Iris pigment epithelial cell (primary cell): ENCODE data around the gene ARL15.
A peak's percentile ranks its signal among the peaks of the same experiment; 100 is the strongest.
"Not testable (repeated sequence)": the region's sequence is repeated elsewhere in the genome, so short reads cannot be mapped to it uniquely, and the experiment has no call there.

Experiments used
- DNase-seq: peaks from one replicate; pipeline ENCODE4 v3.0.0-alpha.2; 2011; ENCODE audit warnings: low read depth

Gene ARL15

GRCh38 chr5:54310433-54311175 is at the start of gene ARL15:
TSS of gene ARL15 (minus strand) at chr5:54310573.
- peak; percentile 98 for DNase-seq

- peak; percentile 61 for DNase-seq
These were observed 49.7 kb upstream of the ARL15 start for GRCh38 chr5:54360089-54360488.

GRCh38 chr5:54357408-54358058 is 47.2 kb upstream of the ARL15 start:
- no peak for DNase-seq

- not testable (repeated sequence) for DNase-seq
These were observed 43.7 kb upstream of the ARL15 start for GRCh38 chr5:54353933-54354564.

GRCh38 chr5:54352580-54352979 is 42.2 kb upstream of the ARL15 start:
- not testable (repeated sequence) for DNase-seq

GRCh38 chr5:54347221-54347865 is 37.0 kb upstream of the ARL15 start:
- DNase-seq, result no peak

- no peak for DNase-seq
These were observed 34.3 kb upstream of the ARL15 start for GRCh38 chr5:54344653-54345052.

GRCh38 chr5:54341971-54342370 is 31.6 kb upstream of the ARL15 start:
- DNase-seq, result no peak

GRCh38 chr5:54337523-54337922 is 27.1 kb upstream of the ARL15 start:
- no peak for DNase-seq

GRCh38 chr5:54332720-54333119 is 22.3 kb upstream of the ARL15 start:
- DNase-seq, result no peak

GRCh38 chr5:54329731-54330709 is 19.6 kb upstream of the ARL15 start:
- DNase-seq, result peak; percentile 96

- no peak for DNase-seq
These were observed 16.4 kb upstream of the ARL15 start for GRCh38 chr5:54326662-54327270.

- DNase-seq, result no peak
These were observed 15.4 kb upstream of the ARL15 start for GRCh38 chr5:54325610-54326311.

GRCh38 chr5:54325272-54325609 is 14.9 kb upstream of the ARL15 start:
- DNase-seq, result no peak

GRCh38 chr5:54324651-54325271 is 14.4 kb upstream of the ARL15 start:
- DNase-seq, result no peak

- DNase-seq, result no peak
These were observed 13.1 kb upstream of the ARL15 start for GRCh38 chr5:54323495-54323894.

- no peak for DNase-seq
These were observed 9.9 kb upstream of the ARL15 start for GRCh38 chr5:54320256-54320655.

- DNase-seq, result peak; percentile 11
These were observed 7.3 kb upstream of the ARL15 start for GRCh38 chr5:54317511-54318260.
